Right ventricle myocardium inferior (tissue), 1 donor: ENCODE data around the gene SOD2. TPM values are rescaled to one million over a fixed set of nuclear protein-coding genes. Genes with fewer than 3 reads are reported as not detected.

Source experiments
- ATAC-seq: fragments of 200-7000 bp; cut with Tn5 transposase; one replicate; pipeline ENCODE4 v1.9.1; 2020; ENCODE audit warnings: mild to moderate bottlenecking, moderate library complexity
- DNase-seq: peaks from one replicate; pipeline ENCODE4 v3.0.0; 2021; ENCODE audit errors: missing footprints
- intact Hi-C: fragments of 100-400 bp; cut with DNase I; formaldehyde crosslinking; loops from one replicate; pipeline ENCODE4 v1.11.0; 2022
- total RNA-seq: library from RNA; stranded (reverse); fragmentation: NEBNext Ultra II Directional; extraction: Animal tissue kit (Norgen Biotek cat#: 25700); gene quantifications from one replicate; pipeline ENCODE4 v1.2.1, GENCODE V29; 2021
- donor health status: DM: no; HTN: yes; CAD: no; lungs with severe emphysema.

Gene SOD2
- total RNA-seq, 1 donor from 2014 or later: 1,072 TPM

- intact Hi-C loops: loop anchor here (2.0 to 10.0 kb wide), 2 partner anchors 401 to 483 kb away; no protein-coding TSS in a partner anchor
- DNase-seq: no peak
These were observed 37.5 kb downstream of the SOD2 start for GRCh38 chr6:159655409-159655988.

DNA sequence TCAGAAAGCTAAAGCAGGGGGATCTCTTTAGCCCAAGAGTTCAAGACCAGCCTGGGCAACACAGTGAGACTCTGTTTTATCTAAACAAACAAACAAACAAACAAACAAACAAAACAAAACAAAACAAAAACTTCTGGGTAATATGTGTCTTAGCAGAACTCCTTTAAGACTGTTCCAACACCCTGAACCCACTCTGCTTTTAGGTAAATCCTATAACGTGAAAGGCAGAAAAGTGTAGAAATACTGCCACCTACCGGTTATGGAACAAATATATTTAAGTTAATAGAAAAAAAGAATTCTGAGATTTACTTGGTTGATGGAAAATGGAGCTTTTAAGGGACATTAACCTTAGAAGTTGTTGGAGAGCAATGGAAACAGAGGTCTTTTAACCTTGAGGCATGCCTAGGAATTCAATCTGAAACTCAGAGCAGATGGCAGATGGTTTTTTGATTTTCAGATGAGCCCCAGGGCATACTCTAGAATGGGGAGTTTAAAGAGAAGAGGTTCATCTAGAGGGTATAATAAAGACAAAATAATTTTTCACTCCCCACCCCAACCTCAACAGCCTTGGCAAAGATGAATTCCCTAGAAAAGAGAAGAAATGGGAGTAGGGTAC is 38.5 kb downstream of the SOD2 start:
- intact Hi-C loops: loop anchor here (2.0 to 10.0 kb wide), 2 partner anchors 400 to 482 kb away; no protein-coding TSS in a partner anchor
- DNase-seq: no peak
- ATAC-seq: peak; percentile 52

More at GRCh38 chr6:159655409-159655988, 37.5 kb downstream of the SOD2 start:
- ATAC-seq: no peak

- intact Hi-C loops: loop anchor here (10.0 kb wide), 1 partner anchor 396 kb away; no protein-coding TSS in a partner anchor
- no peak for DNase-seq
- ATAC-seq: no peak
These were observed 42.7 kb downstream of the SOD2 start for GRCh38 chr6:159650314-159650713.

- no peak for DNase-seq
- no peak for ATAC-seq
- intact Hi-C loops: no loop called here
These were observed 43.6 kb downstream of the SOD2 start for GRCh38 chr6:159649441-159649840.

GRCh38 chr6:159646733-159647132 is 46.3 kb downstream of the SOD2 start:
- intact Hi-C loops: no loop called here
- no peak for ATAC-seq
- no peak for DNase-seq

GRCh38 chr6:159646116-159646515 is 46.9 kb downstream of the SOD2 start:
- ATAC-seq (no peak), DNase-seq (no peak)
- intact Hi-C loops: no loop called here

DNA sequence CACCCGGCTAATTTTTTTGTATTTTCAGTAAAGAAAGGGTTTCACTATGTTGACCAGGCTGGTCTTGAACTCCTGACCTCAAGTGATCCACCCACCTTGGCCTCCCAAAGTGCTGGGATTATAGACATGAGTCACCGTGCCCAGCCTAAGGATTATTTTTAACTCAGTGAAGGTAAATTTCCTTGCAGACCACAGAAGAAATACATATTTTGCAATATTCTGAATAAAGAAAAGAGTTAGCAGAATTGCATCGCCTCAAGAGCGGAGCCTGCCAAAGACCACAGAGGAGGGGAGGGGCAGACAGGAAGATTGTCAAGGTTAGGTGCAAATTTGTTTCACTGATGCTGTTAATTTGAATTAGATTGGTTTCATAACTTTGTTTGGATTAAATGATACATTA is 47.4 kb downstream of the SOD2 start:
- no peak for ATAC-seq
- DNase-seq: no peak
- intact Hi-C loops: no loop called here

Other genes starting within 250 kb of the SOD2 start
- 45.9 TPM for gene WTAP, start 34.3 kb upstream of the SOD2 start, total RNA-seq
- 5.2 TPM for gene ACAT2, start 68.8 kb upstream of the SOD2 start, total RNA-seq
- 170 TPM for gene TCP1, start 96.4 kb upstream of the SOD2 start, total RNA-seq
- gene MRPL18, start 97.2 kb upstream of the SOD2 start, total RNA-seq: 69.8 TPM
- gene PNLDC1, start 107.0 kb upstream of the SOD2 start, total RNA-seq: 0.32 TPM
- gene MAS1, start 197.7 kb upstream of the SOD2 start, total RNA-seq: not detected